Suprapubic skin (tissue), 4 donors: ENCODE measurements around the gene SIGLEC5.
"Not testable (repeated sequence)": the region's sequence is repeated elsewhere in the genome, so short reads cannot be mapped to it uniquely, and the experiment has no call there.

Experiments used
- CTCF ChIP-seq, 2 donors: fragments of 200-600 bp in 1 of 2; fragments of 450-650 bp in 1 of 2; sonication (generic) in 1 of 2; IDR thresholded peaks; one replicate each; pipeline ENCODE4 v1.5.1; 2016 to 2019; ENCODE audit warnings: antibody characterized with exemption in 2 of 2, mild to moderate bottlenecking in 1 of 2, moderate library complexity in 1 of 2
- POLR2A ChIP-seq, 2 donors: fragments of 450-650 bp; IDR thresholded peaks; one replicate each; pipeline ENCODE4 v1.6.1; 2017; ENCODE audit warnings: antibody characterized with exemption in 2 of 2, mild to moderate bottlenecking in 2 of 2, moderate library complexity in 2 of 2
- POLR2AphosphoS5 ChIP-seq, 3 donors: sonication (generic); formaldehyde crosslinking; IDR thresholded peaks; one replicate each; pipeline ENCODE4 v1.6.1; 2017; ENCODE audit warnings: antibody characterized with exemption in 3 of 3

GRCh38 chr19:51630315-51630714 is at the start of gene SIGLEC5:
- TF ChIP-seq CTCF, POLR2A, POLR2AphosphoS5 (IDR thresholded peaks at IDR 0.05): not testable (repeated sequence)
